GM12865 (cell line): ENCODE data around the gene IER2.
"Not testable (repeated sequence)": the region's sequence is repeated elsewhere in the genome, so short reads cannot be mapped to it uniquely, and the experiment has no call there.

ENCODE experiments used
- DNase-seq: peaks from one replicate; pipeline ENCODE4 v3.0.0; 2010; ENCODE audit warnings: low read depth
- H3K4me3 ChIP-seq: 2 replicates; pipeline ENCODE4 v1.5.1; 2011; ENCODE audit warnings: mild to moderate bottlenecking, low read depth, low read length, control low read depth
- TF ChIP-seq, protein P1 (sequence below): IDR thresholded peaks from 2 replicates; pipeline ENCODE4 v1.5.1; 2011; ENCODE audit warnings: low read length, control low read depth, low read depth, inconsistent platforms; ENCODE audit not compliant: insufficient read depth; ENCODE audit errors: missing control alignments

The IER2 gene

DNA sequence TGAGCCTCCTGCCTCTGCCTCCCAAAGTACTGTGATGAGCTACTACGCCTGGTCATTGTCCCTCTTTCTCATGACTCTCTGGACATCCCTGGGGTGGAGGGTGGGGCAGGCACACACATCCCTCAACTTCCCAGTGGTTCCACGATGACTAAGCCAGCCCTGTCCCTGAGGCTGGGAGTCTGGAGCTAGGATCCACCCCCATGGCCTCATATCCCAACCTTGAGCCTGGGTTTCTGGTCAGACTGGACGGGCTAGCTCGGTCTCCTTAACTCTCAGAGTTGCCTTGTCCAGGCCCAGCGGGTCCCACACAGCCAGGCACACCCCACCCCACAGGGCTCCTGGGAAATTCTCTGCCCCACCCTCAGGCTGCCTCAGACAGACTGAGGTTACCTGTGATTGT lies 19.6 kb downstream of the IER2 start:
- TF ChIP-seq, protein P1, sequence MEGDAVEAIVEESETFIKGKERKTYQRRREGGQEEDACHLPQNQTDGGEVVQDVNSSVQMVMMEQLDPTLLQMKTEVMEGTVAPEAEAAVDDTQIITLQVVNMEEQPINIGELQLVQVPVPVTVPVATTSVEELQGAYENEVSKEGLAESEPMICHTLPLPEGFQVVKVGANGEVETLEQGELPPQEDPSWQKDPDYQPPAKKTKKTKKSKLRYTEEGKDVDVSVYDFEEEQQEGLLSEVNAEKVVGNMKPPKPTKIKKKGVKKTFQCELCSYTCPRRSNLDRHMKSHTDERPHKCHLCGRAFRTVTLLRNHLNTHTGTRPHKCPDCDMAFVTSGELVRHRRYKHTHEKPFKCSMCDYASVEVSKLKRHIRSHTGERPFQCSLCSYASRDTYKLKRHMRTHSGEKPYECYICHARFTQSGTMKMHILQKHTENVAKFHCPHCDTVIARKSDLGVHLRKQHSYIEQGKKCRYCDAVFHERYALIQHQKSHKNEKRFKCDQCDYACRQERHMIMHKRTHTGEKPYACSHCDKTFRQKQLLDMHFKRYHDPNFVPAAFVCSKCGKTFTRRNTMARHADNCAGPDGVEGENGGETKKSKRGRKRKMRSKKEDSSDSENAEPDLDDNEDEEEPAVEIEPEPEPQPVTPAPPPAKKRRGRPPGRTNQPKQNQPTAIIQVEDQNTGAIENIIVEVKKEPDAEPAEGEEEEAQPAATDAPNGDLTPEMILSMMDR = no peak
- DNase-seq = no peak
- H3K4me3 ChIP-seq = no peak overlapping the region

DNA sequence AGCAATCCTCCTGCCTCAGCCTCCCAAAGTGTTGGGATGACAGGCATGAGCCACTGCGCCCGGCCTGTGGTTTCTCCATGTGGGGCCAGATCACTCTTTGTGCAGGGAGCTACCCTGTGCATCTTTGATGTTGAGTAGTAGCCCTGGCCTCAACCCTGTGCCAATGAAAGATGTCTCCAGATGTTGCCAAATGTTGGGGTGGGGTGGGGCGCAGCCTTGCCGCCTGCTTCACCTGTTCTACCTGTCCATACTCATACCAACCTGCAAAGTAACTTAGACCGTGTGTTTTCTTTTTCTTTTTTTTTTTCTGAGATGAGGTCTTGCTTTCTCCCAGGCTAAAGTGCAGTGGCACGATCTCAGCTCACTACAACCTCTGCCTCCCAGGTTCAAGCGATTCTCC lies 20.9 kb downstream of the IER2 start:
- no peak for DNase-seq
- TF ChIP-seq, protein P1 = no peak
- no peak overlapping the region for H3K4me3 ChIP-seq

- DNase-seq = no peak
- H3K4me3 ChIP-seq = no peak overlapping the region
- TF ChIP-seq, protein P1 = no peak
These were observed 22.3 kb downstream of the IER2 start for GRCh38 chr19:13172346-13173138.

DNA sequence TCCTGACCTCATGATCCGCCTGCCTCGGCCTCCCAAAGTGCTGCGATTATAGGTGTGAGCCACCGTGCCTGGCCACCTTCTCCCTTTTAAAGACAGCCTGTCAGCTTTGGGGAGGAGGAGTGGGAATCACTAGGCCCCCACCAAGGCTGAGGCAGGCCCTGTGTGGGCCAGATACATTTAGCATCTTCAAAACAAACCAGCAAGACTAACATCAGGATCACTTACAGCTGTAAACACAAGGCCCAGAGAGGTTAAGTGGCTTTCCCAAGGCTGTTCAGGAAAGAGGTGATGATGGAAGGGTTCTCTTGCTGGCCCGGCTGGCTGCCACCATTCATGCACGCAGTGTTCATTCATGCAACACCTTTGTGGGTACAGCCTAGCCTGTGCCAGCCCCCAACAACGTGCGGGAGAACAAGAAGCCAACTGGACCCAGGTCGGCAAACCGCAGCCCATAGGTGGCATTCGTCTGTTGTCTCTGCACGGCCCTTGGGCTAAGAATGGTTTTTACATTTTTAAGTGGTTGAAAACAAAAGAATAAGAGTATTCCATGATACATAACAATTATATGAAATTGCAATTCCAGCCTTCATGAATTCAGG lies 23.0 kb downstream of the IER2 start:
- TF ChIP-seq, protein P1 = no peak
- no peak for DNase-seq
- H3K4me3 ChIP-seq = no peak overlapping the region

- TF ChIP-seq, protein P1 = no peak
- DNase-seq = no peak
These were observed 26.1 kb downstream of the IER2 start for GRCh38 chr19:13176345-13176744.

GRCh38 chr19:13177584-13177983 lies 27.4 kb downstream of the IER2 start:
- not testable (repeated sequence) for H3K4me3 ChIP-seq, DNase-seq

More at GRCh38 chr19:13176345-13176744, 26.1 kb downstream of the IER2 start:
- H3K4me3 ChIP-seq = no peak overlapping the region

DNA sequence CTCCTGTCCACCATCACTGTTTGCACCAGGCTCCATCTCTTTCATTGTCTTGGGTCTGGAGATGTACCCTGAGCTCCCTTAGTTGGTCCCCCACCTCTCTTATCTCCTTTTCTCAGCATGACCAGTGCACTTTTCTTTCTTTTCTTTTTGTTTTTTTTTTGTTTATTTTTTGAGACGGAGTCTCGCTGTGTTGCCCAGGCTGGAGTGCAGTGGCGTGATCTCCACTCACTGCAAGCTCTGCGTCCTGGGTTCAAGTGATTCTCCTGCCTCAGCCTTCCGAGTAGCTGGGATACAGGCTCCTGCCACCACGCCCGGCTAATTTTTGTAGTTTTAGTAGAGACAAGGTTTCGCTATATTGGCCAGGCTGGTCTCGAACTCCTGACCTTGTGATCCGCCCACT lies 28.1 kb downstream of the IER2 start:
- not testable (repeated sequence) for DNase-seq, H3K4me3 ChIP-seq
